ENCODE results near the gene ACVR2B. TPM values are rescaled to one million over a fixed set of nuclear protein-coding genes. Genes with fewer than 3 reads are reported as not detected.

ACVR2B gene
- total RNA-seq, 2 donors from 2014 or later, result 3.1 to 3.8 TPM

DNA sequence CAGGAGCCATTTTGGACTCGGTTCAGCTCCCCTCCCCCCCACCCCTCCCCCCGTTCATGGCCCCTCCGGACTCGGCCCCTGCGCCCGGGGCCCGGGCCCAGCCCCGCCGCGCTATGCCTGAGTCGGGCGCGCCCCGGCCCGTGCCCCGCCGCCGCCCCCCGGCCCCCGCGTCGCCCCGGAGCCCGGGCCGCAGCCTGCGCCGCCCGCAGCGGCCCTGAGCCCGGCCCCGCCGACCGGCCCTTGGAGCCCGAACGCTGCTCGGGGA lies 155 bp downstream of the ACVR2B start:
- Mint-ChIP-seq H3K27ac (no peak overlapping the region), H3K4me1 (ENCODE audit: low read depth in 2 of 2) (peaks cover 10 to 17% of the 10 kb centered on the region in 2 donors), H3K36me3 (no peaks in the 10 kb centered on the region), H3K27me3 (peaks cover 0 to 7% of the 10 kb centered on the region in 2 donors), H3K4me3 (peak overlapping the region; percentile 88), H3K9me3 (no peaks in the 10 kb centered on the region)
- no peak for ATAC-seq
- DNase-seq (ENCODE audit: low spot score), result no peak

DNA sequence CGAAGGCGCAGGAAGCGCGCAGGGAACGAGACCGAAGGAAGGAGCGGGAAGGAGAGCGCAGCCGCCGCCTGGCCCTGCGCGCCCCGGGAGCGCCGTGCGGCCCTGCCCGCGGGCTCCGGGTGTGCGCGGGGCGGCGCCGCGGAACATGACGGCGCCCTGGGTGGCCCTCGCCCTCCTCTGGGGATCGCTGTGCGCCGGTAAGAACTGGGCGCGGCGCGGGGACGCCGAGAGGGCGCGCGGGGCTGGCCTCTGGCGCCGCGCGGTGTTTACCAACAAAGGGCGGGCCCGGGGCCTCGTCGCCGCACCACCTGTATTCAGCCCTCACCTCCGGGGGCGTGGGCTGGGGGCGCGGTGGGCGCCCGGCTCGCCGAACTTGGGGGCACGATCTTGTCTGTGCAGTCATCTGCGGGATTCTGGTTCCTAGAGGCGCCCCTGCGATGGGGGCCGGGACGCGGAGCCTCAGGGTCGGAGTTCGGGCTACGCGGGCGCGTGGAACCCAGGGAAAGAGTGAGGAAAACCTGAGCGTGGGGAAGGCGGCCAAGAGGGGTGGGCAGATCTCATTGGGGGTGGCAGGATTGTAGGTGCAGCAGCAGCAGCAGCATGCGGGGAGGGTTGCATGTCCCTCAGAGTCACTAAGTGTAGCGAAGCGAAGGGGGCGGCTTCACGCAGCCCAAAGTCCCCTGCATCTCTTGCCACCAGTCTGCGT lies 641 bp downstream of the ACVR2B start:
- Mint-ChIP-seq H3K27ac (peak overlapping the region; percentile 40 to 58), H3K36me3 (no peaks in the 10 kb centered on the region), H3K4me1 (ENCODE audit: low read depth in 2 of 2) (peaks cover 10 to 17% of the 10 kb centered on the region in 2 donors), H3K4me3 (peak overlapping the region; percentile 88), H3K9me3 (no peaks in the 10 kb centered on the region), H3K27me3 (peaks cover 0 to 7% of the 10 kb centered on the region in 2 donors)
- no peak for DNase-seq (ENCODE audit: low spot score)
- ATAC-seq, result peak; percentile 61 to 67

DNA sequence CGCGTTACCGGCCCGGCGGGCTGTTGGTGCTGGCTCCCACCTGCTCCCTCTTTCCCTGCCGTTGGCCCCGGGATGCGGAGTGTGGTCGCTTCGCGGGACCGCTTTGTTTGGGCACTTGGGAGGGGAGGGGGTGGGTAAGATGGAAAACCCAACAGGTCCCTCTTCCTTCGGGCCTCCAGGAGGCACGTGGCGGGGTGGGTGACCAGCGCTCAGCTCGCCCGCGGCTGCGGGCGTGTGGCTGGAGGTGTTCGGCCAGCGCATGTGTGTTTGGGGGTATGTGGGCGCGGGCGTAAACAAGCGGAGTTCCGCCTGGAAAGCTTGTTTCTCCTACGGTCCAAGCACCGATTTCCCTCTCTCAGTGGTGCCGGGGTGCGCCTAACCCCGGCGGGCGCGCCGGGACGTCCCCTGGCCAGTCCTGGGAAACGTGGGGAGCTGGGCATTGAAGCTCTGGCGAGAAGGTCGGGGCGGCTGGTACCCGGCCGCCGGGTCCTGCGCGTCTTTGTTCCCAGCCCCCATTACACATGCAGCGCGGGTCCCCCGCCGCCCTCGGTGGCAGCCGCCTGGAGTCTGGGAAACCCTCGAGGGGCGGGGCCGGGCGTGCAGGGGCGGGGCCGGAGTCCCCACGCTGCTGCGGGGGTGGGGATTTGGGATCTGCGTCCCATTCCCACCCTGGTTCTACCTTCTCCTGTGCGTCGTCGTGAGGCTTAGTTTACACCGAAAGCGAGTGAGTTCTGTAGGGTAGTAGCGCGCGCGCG lies 1.4 kb downstream of the ACVR2B start:
- no peaks in the 10 kb centered on the region for H3K36me3 Mint-ChIP-seq
- H3K4me1 Mint-ChIP-seq (ENCODE audit: low read depth in 2 of 2), result peaks cover 10 to 17% of the 10 kb centered on the region in 2 donors
- no peaks in the 10 kb centered on the region for H3K9me3 Mint-ChIP-seq
- H3K27ac Mint-ChIP-seq, result peak overlapping the region; percentile 40 to 58
- peaks cover 0 to 5% of the 10 kb centered on the region in 2 donors for H3K27me3 Mint-ChIP-seq
- peak overlapping the region; percentile 88 for H3K4me3 Mint-ChIP-seq
- DNase-seq (ENCODE audit: low spot score), result no peak
- ATAC-seq, result peak; percentile 32 to 46

DNA sequence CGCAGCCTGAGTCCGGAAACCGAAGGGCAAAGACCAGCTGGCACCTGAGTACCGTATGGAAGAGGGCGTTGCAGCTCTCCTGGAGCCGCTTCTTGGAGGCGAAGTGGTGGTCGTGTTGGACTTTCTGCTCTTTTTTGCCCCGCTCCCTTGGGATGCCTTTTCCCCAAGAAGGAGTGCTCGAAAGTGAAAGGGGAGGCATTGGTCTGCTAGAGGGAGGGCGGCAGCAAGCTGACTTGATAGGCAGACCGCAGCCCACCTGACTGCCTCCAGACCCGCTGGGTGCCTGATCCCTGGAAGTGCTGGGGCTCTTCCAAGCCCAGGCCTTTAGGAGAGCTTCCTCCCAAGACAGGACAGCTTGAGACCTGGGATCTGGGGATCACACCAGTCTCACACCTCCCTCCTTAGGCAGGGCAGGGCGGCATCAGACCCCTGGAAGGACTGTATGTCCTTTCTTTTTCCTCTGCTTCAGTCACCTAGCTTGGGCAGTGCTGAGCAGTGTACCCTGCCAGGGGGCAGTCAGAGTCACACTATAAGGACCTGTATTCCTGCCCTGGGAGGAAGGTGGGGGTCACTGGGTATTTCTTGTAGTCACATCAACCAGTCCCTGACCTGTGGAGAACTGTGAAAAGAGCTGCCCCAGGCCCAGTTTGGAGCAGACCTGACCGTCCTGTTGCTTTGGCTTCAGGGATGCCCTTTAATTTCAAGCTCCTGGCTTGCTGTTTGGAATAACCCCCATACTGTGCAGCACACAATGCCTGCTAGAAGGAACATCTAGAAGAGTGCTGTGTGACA lies 2.1 kb downstream of the ACVR2B start:
- H3K27me3 Mint-ChIP-seq, result peaks cover 0 to 5% of the 10 kb centered on the region in 2 donors
- ATAC-seq, result no peak
- no peak for DNase-seq (ENCODE audit: low spot score)
- peak overlapping the region; percentile 77 for H3K4me3 Mint-ChIP-seq
- H3K9me3 Mint-ChIP-seq, result no peaks in the 10 kb centered on the region
- peaks cover 10 to 17% of the 10 kb centered on the region in 2 donors for H3K4me1 Mint-ChIP-seq (ENCODE audit: low read depth in 2 of 2)
- no peaks in the 10 kb centered on the region for H3K36me3 Mint-ChIP-seq
- no peak overlapping the region for H3K27ac Mint-ChIP-seq

DNA sequence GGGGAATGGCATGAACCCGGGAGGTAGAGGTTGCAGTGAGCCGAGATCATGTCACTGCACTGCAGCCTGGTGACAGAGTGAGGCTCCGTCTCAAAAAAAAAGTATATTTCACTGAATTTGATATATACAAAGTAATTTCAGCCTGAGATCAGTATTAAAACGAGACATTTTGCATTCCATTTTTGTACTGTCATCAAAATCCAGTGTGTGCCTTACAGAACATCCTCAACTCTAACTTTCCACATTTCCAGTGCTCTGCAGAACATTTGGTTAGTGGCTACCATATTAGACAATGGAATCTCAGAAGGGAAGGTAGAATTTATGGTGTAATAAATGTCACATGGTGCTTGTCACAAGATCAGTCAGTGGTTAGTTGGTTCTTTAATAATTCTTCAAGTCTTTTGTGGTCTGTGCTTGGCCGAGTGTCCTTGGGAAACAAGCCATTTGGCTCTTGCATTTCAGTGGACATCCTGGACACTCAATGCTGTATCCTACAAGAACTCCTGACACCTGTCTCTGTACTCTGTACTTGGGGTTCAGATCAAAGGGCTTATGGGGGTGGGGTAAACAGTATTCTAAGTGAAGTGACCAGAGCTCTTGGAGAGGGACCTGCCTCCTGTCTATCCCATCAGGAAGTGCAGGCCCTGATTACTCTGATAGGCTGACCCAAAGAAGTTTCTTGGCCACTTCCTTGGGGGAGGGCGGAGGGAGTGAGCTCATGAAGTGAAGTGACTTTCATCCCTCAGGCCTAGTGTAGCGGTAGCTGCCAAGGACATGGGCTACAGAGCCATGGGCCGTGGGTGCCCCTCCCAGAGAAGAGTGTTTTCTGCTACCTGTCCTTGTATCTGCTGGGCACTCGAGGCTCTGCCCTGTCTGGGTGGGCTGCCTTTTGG lies 3.7 kb downstream of the ACVR2B start:
- DNase-seq (ENCODE audit: low spot score) (no peak), ATAC-seq (no peak)
- no peaks in the 10 kb centered on the region for H3K36me3 Mint-ChIP-seq
- H3K4me1 Mint-ChIP-seq (ENCODE audit: low read depth in 2 of 2), result peaks cover 10 to 17% of the 10 kb centered on the region in 2 donors
- H3K27me3 Mint-ChIP-seq, result peaks cover 0 to 5% of the 10 kb centered on the region in 2 donors
- no peak overlapping the region for H3K4me3 Mint-ChIP-seq
- no peaks in the 10 kb centered on the region for H3K9me3 Mint-ChIP-seq
- H3K27ac Mint-ChIP-seq, result no peak overlapping the region

DNA sequence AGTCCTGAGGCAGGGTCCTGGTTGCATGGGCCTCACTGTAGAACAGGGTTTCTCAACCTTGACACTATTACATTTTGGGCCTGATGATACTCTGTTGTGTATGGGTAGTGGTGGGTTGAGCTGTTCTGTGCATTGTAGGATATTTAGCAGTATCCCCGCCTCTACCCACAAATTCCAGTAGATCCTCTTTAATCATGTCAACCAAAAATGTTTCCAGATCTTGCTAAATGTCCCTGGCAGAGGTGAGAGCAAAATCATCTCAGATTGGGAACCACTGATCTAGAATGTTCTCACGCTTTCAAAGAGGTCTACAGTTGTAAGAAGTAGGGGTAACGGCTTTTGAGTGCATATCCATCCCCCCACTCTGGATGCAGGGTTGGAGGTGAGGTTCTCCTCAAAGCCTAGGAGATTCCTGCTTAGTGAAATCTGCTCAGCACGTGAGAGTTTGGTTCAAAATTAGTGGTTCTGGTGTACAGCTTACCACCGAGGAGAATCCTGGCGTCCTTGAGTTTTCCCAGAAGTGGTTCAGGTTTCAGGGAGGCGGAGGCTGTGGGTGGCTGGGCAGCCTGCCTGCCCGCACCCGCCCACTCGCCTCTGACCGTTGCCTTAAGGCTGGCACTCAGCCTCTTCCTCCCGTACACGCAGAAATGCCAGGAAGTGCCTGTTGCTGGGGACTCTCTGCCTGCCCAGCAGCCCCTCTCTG lies 5.3 kb downstream of the ACVR2B start:
- Mint-ChIP-seq H3K4me1 (ENCODE audit: low read depth in 2 of 2) (peaks cover 6 to 10% of the 10 kb centered on the region in 2 donors), H3K27me3 (no peaks in the 10 kb centered on the region), H3K4me3 (no peak overlapping the region), H3K27ac (no peak overlapping the region), H3K9me3 (no peaks in the 10 kb centered on the region), H3K36me3 (no peaks in the 10 kb centered on the region)
- DNase-seq (ENCODE audit: low spot score), result no peak
- no peak for ATAC-seq

DNA sequence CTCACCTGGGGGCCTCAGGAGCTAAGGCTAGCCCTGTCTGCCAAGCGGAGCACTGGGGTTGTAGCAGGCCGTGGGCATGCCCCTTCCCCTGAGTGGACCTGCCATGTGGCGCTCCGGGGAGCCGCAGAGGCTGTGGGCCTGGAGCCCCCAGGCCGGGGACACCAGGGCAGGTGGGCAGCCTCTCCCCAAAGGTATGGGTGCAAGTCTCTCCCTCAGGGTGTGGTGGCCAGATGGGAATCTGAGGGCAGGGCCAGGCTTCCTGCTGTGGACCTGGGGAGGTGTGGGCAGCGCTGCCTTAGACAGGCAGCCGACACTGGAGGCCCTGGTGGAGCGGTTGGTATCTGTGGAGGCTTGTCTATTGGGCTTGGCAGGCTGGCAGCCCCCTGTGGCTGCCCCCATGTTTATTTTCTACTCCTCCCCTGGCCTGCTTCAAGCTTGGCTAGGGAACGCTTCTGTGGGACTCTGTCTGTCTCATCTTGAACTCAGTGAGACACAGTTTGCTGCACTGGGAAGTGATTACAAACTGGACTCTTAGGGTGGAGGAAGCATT lies 5.9 kb downstream of the ACVR2B start:
- DNase-seq (ENCODE audit: low spot score) (no peak), ATAC-seq (no peak)
- H3K27ac Mint-ChIP-seq, result no peak overlapping the region
- peaks cover 3 to 6% of the 10 kb centered on the region in 2 donors for H3K4me1 Mint-ChIP-seq (ENCODE audit: low read depth in 2 of 2)
- H3K36me3 Mint-ChIP-seq, result no peaks in the 10 kb centered on the region
- no peak overlapping the region for H3K4me3 Mint-ChIP-seq
- H3K9me3 Mint-ChIP-seq, result no peaks in the 10 kb centered on the region
- no peaks in the 10 kb centered on the region for H3K27me3 Mint-ChIP-seq

DNA sequence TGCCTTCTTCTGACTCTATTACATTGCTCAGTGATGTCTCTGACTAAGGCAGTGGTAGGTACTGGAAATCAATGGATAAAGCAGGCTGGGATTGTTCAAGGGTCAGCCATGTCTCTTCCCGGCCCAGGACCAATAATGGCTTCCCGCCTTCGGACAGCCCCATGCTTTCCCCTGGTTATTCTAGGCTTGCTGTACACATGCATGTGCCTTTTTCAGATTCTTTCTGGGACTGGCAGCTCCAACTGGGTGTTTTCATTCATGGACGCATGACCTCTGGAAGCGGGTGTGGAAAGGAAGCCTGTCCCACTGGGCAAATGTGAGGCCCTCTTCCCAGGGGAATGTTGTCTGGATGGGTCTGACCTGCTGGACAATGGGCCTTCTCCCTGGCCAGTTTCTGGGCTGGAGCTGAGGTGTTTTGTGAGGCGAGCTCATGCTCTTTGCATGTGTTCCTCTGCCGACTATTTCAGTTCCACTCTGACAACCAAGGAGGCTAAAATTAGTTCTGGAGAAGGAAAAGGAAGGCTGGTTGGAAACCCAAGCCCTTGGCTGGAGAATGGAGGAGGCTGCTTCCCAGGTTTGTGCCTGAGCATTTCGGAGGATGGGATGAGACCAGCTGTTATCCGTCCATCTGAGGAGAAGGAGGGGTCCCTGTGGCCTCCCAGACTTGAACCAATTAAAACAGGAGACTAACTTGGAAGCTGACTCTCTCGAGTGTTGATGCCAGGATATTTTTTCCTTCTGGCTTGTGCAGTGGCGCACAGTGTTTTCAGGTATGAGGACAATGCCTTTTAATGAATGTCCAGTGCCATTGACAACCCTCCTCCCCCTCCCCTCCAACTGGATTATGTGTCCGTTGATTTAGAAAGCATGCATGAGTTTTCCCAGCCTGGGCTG lies 6.9 kb downstream of the ACVR2B start:
- Mint-ChIP-seq H3K27me3 (no peaks in the 10 kb centered on the region), H3K4me3 (no peak overlapping the region), H3K9me3 (no peaks in the 10 kb centered on the region), H3K36me3 (no peaks in the 10 kb centered on the region), H3K4me1 (ENCODE audit: low read depth in 2 of 2) (peaks cover 0 to 5% of the 10 kb centered on the region in 2 donors), H3K27ac (no peak overlapping the region)
- DNase-seq (ENCODE audit: low spot score) (no peak), ATAC-seq (no peak)

DNA sequence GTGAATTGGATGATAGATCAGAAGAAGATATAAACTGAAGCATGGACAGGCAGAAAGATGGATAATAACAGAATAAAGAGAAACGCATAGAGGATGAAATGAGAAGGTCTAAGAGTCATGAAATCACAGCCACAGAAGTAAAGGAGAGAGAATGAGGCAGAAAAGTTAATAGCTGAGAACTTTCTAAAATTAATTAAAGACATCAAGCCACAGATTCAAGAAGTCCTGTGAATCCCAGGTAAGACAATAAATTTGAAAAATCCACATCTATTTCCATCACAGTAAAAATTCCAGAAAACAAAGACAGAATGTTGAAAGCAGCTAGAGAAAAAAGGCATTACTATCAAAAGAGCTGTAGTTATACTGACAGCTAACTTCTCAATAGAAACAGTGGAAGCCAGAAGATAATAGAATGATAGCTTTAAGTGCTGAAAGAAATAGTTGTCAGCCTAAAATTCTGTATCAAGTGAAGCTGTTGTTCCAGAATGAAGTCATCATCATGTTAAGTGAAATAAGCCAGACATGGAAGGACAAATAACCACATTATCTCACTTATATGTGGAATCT lies 12.0 kb downstream of the ACVR2B start:
- no peaks in the 10 kb centered on the region for H3K9me3 Mint-ChIP-seq
- ATAC-seq (no peak), DNase-seq (ENCODE audit: low spot score) (no peak)
- H3K27me3 Mint-ChIP-seq, result no peaks in the 10 kb centered on the region
- H3K27ac Mint-ChIP-seq, result no peak overlapping the region
- H3K36me3 Mint-ChIP-seq, result peaks cover 17% of the 10 kb centered on the region
- H3K4me3 Mint-ChIP-seq, result no peak overlapping the region
- H3K4me1 Mint-ChIP-seq (ENCODE audit: low read depth in 2 of 2), result no peaks in the 10 kb centered on the region

DNA sequence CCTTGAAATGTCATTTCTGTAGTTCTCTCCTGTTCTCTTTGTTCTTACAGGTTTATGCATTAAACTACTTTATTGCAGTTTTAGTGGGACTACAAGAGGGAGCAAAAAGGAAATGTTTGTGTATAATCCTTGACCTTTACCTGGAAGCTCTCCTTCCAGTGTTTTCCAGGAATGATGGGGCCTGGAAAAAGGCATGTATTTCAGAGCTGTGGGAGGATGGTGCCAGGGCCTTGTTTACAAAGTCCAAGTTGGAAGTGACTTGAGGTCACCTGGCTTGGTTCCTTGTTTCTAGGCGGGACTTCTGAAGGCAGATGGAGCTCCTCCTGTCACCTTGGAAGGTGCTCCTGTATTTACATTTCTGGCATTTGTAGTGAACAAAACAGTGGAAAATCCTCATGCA lies 15.1 kb downstream of the ACVR2B start:
- ATAC-seq, result no peak
- Mint-ChIP-seq H3K36me3 (peaks cover 17% of the 10 kb centered on the region), H3K27me3 (no peaks in the 10 kb centered on the region), H3K9me3 (no peaks in the 10 kb centered on the region), H3K4me1 (ENCODE audit: low read depth in 2 of 2) (peaks cover 0 to 7% of the 10 kb centered on the region in 2 donors), H3K4me3 (no peak overlapping the region), H3K27ac (no peak overlapping the region)
- DNase-seq (ENCODE audit: low spot score), result no peak

DNA sequence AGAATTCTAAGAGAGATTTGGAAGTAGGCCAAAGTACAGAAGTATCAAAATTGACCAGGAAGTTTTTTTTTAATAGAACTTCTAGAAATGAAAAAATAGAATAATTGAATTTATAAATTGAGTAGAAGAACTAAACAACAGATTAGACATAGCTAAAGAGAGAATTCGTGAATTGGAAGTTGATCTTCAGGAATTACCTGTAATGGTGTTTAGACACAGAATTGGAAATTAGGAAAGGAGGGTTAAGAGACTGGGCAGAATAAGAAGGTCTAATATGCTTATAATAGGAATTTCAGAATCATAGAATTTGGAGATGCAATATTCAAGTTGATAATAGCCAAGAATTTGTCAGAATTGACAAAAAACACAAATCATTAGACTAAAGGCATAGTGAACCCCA lies 16.2 kb downstream of the ACVR2B start:
- no peak overlapping the region for H3K27ac Mint-ChIP-seq

More for the DNA sequence above, 16.2 kb downstream of the ACVR2B start:
- Mint-ChIP-seq H3K9me3 (no peaks in the 10 kb centered on the region), H3K4me1 (ENCODE audit: low read depth in 2 of 2) (peaks cover 4 to 7% of the 10 kb centered on the region in 2 donors), H3K4me3 (no peak overlapping the region), H3K27me3 (no peaks in the 10 kb centered on the region), H3K36me3 (peaks cover 17% of the 10 kb centered on the region)
- DNase-seq (ENCODE audit: low spot score), result no peak
- no peak for ATAC-seq
